Endothelial cell of umbilical vein (primary cell): ENCODE data around the gene CAV1. TPM values are rescaled to one million over a fixed set of nuclear protein-coding genes. Genes with fewer than 3 reads are reported as not detected.

ENCODE experiments used
- BruUV-seq: library from RNA; stranded (reverse); fragments of 400-500 nt; replicated peaks from 2 replicates; lab custom pipeline; 2021; lab: Mats Ljungman, UMichigan
- CTCF ChIA-PET: fragments of 300-600, 350-600 bp; sonication (Branson Sonifier 250); formaldehyde crosslinking; loops from one replicate; lab custom pipeline; 2021; ENCODE audit warnings: antibody characterized with exemption, inconsistent platforms; lab: Charles Lee
- POLR2A ChIA-PET: fragments of 300-600, 350-600 bp; sonication (Branson Sonifier 250); formaldehyde crosslinking; loops from one replicate; lab custom pipeline; 2021; ENCODE audit warnings: antibody characterized with exemption, inconsistent platforms; lab: Charles Lee
- DNase-seq: peaks from one replicate; pipeline ENCODE4 v3.0.0-alpha.2; 2011; ENCODE audit warnings: low read depth, low spot score
- FAIRE-seq: peaks from 2 replicates; lab custom pipeline; 2011; peaks lifted over from hg19 to GRCh38; lab: Jason Lieb, UNC
- H2AFZ ChIP-seq: 2 replicates; pipeline ENCODE4 v1.6.0; 2012; ENCODE audit warnings: low read depth, low read length, control low read depth, inconsistent platforms
- H3K27ac ChIP-seq: 2 replicates; pipeline ENCODE4 v1.5.1; 2011; ENCODE audit warnings: low read depth, mild to moderate bottlenecking, control low read depth, low read length, moderate library complexity; ENCODE audit not compliant: insufficient read depth
- H3K27me3 ChIP-seq, 2 experiments: 2 replicates each; pipeline versions ENCODE4 v1.6.0 to v1.6.1; 2011; ENCODE audit warnings: low read length in 2 of 2, mixed read lengths in 1 of 2; ENCODE audit not compliant: control insufficient read depth in 2 of 2, insufficient read depth in 2 of 2
- H3K36me3 ChIP-seq, 2 experiments: 2 replicates in 1 of 2; 3 replicates in 1 of 2; pipeline ENCODE4 v1.5.1; 2011; ENCODE audit warnings: low read length in 2 of 2, mild to moderate bottlenecking in 1 of 2, moderate library complexity in 1 of 2; ENCODE audit not compliant: control insufficient read depth in 2 of 2, insufficient read depth in 2 of 2; ENCODE audit errors: extremely low read depth in 1 of 2
- H3K4me1 ChIP-seq: 3 replicates; pipeline ENCODE4 v1.5.1; 2011; ENCODE audit warnings: mild to moderate bottlenecking, low read length; ENCODE audit not compliant: control insufficient read depth, insufficient read depth; ENCODE audit errors: extremely low read depth
- H3K4me2 ChIP-seq: 2 replicates; pipeline ENCODE4 v1.6.1; 2011; ENCODE audit warnings: low read length, control low read depth, mixed read lengths; ENCODE audit not compliant: insufficient read depth
- H3K4me3 ChIP-seq, 3 experiments: fragments of 200-600 bp in 1 of 3; sonication (generic), shearing (Covaris generic) in 1 of 3; replicated peaks in 1 of 3; 2 replicates each; pipeline ENCODE4 v1.5.1; 2011 to 2016; ENCODE audit warnings: control low read depth in 3 of 3, low read length in 3 of 3, mild to moderate bottlenecking in 2 of 3, inconsistent platforms in 1 of 3, low read depth in 1 of 3, moderate library complexity in 1 of 3; ENCODE audit not compliant: insufficient read depth in 1 of 3
- H3K79me2 ChIP-seq: 2 replicates; pipeline ENCODE4 v1.6.0; 2012; ENCODE audit warnings: low read length, inconsistent platforms; ENCODE audit not compliant: control insufficient read depth, insufficient read depth
- H3K9ac ChIP-seq: replicated peaks from 2 replicates; pipeline ENCODE3; 2011; ENCODE audit warnings: low read length, control low read depth; ENCODE audit not compliant: insufficient read depth; ENCODE audit errors: extremely low read depth
- H3K9me1 ChIP-seq: replicated peaks from 3 replicates; pipeline ENCODE4 v1.6.0; 2011; ENCODE audit warnings: mild to moderate bottlenecking, low read length; ENCODE audit not compliant: control insufficient read depth, insufficient read depth; ENCODE audit errors: extremely low read depth
- H3K9me3 ChIP-seq: replicated peaks from 2 replicates; pipeline ENCODE4 v1.5.1; 2012; ENCODE audit warnings: low read length, inconsistent platforms; ENCODE audit not compliant: control insufficient read depth, insufficient read depth
- H4K20me1 ChIP-seq: replicated peaks from 2 replicates; pipeline ENCODE3; 2011; ENCODE audit warnings: mild to moderate bottlenecking, low read length; ENCODE audit not compliant: control insufficient read depth, insufficient read depth; ENCODE audit errors: extremely low read depth
- EZH2 ChIP-seq: IDR thresholded peaks from 2 replicates; pipeline ENCODE4 v1.6.1; 2012; ENCODE audit warnings: borderline replicate concordance, low read depth, mild to moderate bottlenecking, moderate library complexity, low read length, inconsistent platforms; ENCODE audit not compliant: severe bottlenecking
- FOS ChIP-seq: IDR thresholded peaks from 2 replicates; pipeline ENCODE4 v1.6.1; 2011; ENCODE audit warnings: mild to moderate bottlenecking, low read length, moderate library complexity, borderline replicate concordance; ENCODE audit not compliant: insufficient read depth
- GATA2 ChIP-seq: IDR thresholded peaks from 2 replicates; pipeline ENCODE4 v1.7.0; 2011; ENCODE audit warnings: low read depth, mild to moderate bottlenecking, moderate library complexity, mixed read lengths, low read length; ENCODE audit not compliant: insufficient read length, insufficient read depth
- JUN ChIP-seq: IDR thresholded peaks from 2 replicates; pipeline ENCODE4 v1.6.1; 2011; ENCODE audit warnings: borderline replicate concordance, low read depth; ENCODE audit not compliant: insufficient read length, insufficient read depth
- MYC ChIP-seq: IDR thresholded peaks from one replicate; pipeline ENCODE4 v1.6.1; 2011; ENCODE audit warnings: mild to moderate bottlenecking, low read depth, low read length
- POLR2A ChIP-seq: IDR thresholded peaks from 2 replicates; pipeline ENCODE4 v1.6.1; 2012; ENCODE audit warnings: low read depth, mild to moderate bottlenecking, control low read depth, low read length
- POLR2AphosphoS5 ChIP-seq: IDR thresholded peaks from 2 replicates; pipeline ENCODE4 v1.6.1; 2012; ENCODE audit warnings: low read depth, mild to moderate bottlenecking, control low read depth, low read length, moderate library complexity; ENCODE audit not compliant: insufficient read depth
- dilution Hi-C: fragments of 300-500 bp; cut with MboI; formaldehyde crosslinking; loops from one replicate; pipeline ENCODE4 v1.15.0; 2019; ENCODE audit warnings: low sequenced_read_pairs; ENCODE audit not compliant: extremely low pct_ligation_motif_present
- intact Hi-C: fragments of 100-400 bp; cut with micrococcal nuclease; formaldehyde crosslinking; loops from one replicate; pipeline ENCODE4 v1.10.0; 2022
- polyA plus RNA-seq, 4 experiments: library from polyadenylated mRNA; depleted of rRNA in 3 of 4; stranded (reverse) in 3 of 4; unstranded in 1 of 4; fragments of >200 nt; gene quantifications; 2 replicates each; pipeline versions ENCODE4 v1.2.1 to v1.2.3, GENCODE V29; 2011 to 2012; ENCODE audit warnings: missing spikeins in 1 of 4
- small RNA-seq: library from RNA; depleted of rRNA; stranded (forward); fragments of <200 nt; gene quantifications from one replicate; pipeline ENCODE3, GENCODE V24; 2012; ENCODE audit warnings: low replicate concordance, low read depth; ENCODE audit not compliant: insufficient read depth, insufficient read length
- total RNA-seq: library from RNA; stranded (reverse); gene quantifications from 2 replicates; pipeline ENCODE4 v1.2.3, GENCODE V29; 2021
- TF ChIP-seq, protein P1 (sequence below): IDR thresholded peaks from 2 replicates; pipeline ENCODE4 v1.6.1; 2011; ENCODE audit not compliant: insufficient read depth, insufficient read length
- TF ChIP-seq, protein P2 (sequence below), 2 donors: IDR thresholded peaks; 1 replicate in 1 of 2; 2 replicates in 1 of 2; pipeline ENCODE4 v1.5.1; 2011; ENCODE audit warnings: low read length in 2 of 2, mild to moderate bottlenecking in 2 of 2, moderate library complexity in 2 of 2, control low read depth in 1 of 2, inconsistent platforms in 1 of 2, low read depth in 1 of 2; ENCODE audit not compliant: insufficient read depth in 1 of 2; ENCODE audit errors: extremely low read depth in 1 of 2

The CAV1 gene
- total and polyA plus RNA-seq, 2 donors (not counting 3 experiments of a cell fraction or from before 2014, with no cell fraction given): 1,483 to 3,129 TPM

DNA sequence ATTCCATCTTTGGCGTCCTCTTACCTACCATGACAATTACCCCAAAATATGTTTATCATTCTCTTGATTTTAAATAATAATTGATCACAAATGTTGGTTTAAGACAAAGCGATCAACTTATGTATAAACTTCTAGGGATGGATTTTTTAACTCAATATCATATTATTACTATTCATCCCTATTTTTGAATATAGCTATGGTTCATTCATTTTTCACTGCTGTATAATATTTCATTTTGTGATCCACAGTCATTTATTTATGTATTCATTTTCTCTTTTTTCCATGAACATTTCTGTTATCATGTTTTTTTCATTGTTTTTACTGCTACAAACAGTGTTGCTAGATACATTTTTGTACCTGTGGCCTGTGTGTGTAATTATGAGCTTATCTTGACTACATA, 85.9 kb downstream of the CAV1 start:
- CTCF ChIA-PET: interaction anchor here (1.0 to 1.9 kb wide), 3 partner anchors 9 to 22 kb away, joined by 4 to 5 read pairs (median 4); no protein-coding TSS in a partner anchor

More for the DNA sequence above, 85.9 kb downstream of the CAV1 start:
- Histone ChIP-seq H2AFZ (no peak overlapping the region), H3K27me3 (no peaks in the 10 kb centered on the region), H3K36me3 (no peaks in the 10 kb centered on the region), H4K20me1 (no peaks in the 10 kb centered on the region), H3K4me1 (peaks cover 28% of the 10 kb centered on the region), H3K9me1 (no peaks in the 10 kb centered on the region), H3K9me3 (no peaks in the 10 kb centered on the region), H3K27ac (no peak overlapping the region), H3K4me2 (no peak overlapping the region), H3K4me3 (no peak overlapping the region), H3K79me2 (no peaks in the 10 kb centered on the region), H3K9ac (no peak overlapping the region)
- dilution Hi-C loops (no loop called here), intact Hi-C loops (loop anchor here (1.0 kb wide), 1 partner anchor 17 kb away; no protein-coding TSS in a partner anchor)
- POLR2A ChIA-PET: no interaction called here
- no TSS peak for BruUV-seq
- TF ChIP-seq MYC (no peak), POLR2A (no peak), POLR2AphosphoS5 (no peak), JUN (no peak), FOS (no peak), GATA2 (no peak), EZH2 (no peak)
- TF ChIP-seq, protein P1, sequence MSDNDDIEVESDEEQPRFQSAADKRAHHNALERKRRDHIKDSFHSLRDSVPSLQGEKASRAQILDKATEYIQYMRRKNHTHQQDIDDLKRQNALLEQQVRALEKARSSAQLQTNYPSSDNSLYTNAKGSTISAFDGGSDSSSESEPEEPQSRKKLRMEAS: no peak
- TF ChIP-seq, protein P2, sequence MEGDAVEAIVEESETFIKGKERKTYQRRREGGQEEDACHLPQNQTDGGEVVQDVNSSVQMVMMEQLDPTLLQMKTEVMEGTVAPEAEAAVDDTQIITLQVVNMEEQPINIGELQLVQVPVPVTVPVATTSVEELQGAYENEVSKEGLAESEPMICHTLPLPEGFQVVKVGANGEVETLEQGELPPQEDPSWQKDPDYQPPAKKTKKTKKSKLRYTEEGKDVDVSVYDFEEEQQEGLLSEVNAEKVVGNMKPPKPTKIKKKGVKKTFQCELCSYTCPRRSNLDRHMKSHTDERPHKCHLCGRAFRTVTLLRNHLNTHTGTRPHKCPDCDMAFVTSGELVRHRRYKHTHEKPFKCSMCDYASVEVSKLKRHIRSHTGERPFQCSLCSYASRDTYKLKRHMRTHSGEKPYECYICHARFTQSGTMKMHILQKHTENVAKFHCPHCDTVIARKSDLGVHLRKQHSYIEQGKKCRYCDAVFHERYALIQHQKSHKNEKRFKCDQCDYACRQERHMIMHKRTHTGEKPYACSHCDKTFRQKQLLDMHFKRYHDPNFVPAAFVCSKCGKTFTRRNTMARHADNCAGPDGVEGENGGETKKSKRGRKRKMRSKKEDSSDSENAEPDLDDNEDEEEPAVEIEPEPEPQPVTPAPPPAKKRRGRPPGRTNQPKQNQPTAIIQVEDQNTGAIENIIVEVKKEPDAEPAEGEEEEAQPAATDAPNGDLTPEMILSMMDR (IDR thresholded peaks at IDR 0.05; ENCODE audit: extremely low read depth in 1 of 2, insufficient read depth in 1 of 2, low read depth in 1 of 2, low read length in 2 of 2): no peak
- no peak for FAIRE-seq
- DNase-seq: no peak

Small RNAs within 50 kb of the gene (small RNA-seq; reads per million reads assigned to genes)
- not detected for gene AC006159.2

Other genes starting within 250 kb of the CAV1 start
- 146 and 179 TPM in 2 replicates for gene CAV2, start 25.3 kb upstream of the CAV1 start, total RNA-seq
- 258 and 327 TPM in 2 replicates for gene CAV2, start 25.3 kb upstream of the CAV1 start, polyA plus RNA-seq
- gene MET, start 147.2 kb downstream of the CAV1 start, total RNA-seq: 44.5 and 52.0 TPM in 2 replicates
- gene MET, start 147.2 kb downstream of the CAV1 start, polyA plus RNA-seq: 17.3 and 21.1 TPM in 2 replicates